Panc1 (cell line): ENCODE measurements around the gene UCP3.

Source experiments
- CTCF ChIP-seq: fragments of 450-650 bp; IDR thresholded peaks from 2 replicates; pipeline ENCODE4 v1.5.1; 2017; ENCODE audit warnings: mild to moderate bottlenecking
- POLR2AphosphoS5 ChIP-seq: IDR thresholded peaks from 2 replicates; pipeline ENCODE4 v1.6.1; 2012; ENCODE audit warnings: mild to moderate bottlenecking, low read depth, low read length, moderate library complexity
- REST ChIP-seq, 2 experiments: IDR thresholded peaks; 2 replicates each; pipeline ENCODE4 v1.6.1; 2011 to 2012; ENCODE audit warnings: low read depth in 2 of 2, control low read depth in 1 of 2, low read length in 1 of 2, mild to moderate bottlenecking in 1 of 2, moderate library complexity in 1 of 2; ENCODE audit not compliant: insufficient read depth in 1 of 2
- TCF7L2 ChIP-seq: IDR thresholded peaks from 2 replicates; pipeline ENCODE4 v1.6.1; 2011; ENCODE audit warnings: mild to moderate bottlenecking, low read depth, low read length, inconsistent platforms

- TF ChIP-seq CTCF, result no peak
- TF ChIP-seq REST (IDR thresholded peaks at IDR 0.05; ENCODE audit: insufficient read depth in 1 of 2, low read depth in 2 of 2, low read length in 1 of 2), result no peak
- no peak for TF ChIP-seq POLR2AphosphoS5
- TF ChIP-seq TCF7L2, result no peak
These were observed 7.2 kb upstream of the UCP3 start for GRCh38 chr11:74015919-74016684.
